ENCODE results near the gene NSUN2.

The NSUN2 gene

DNA sequence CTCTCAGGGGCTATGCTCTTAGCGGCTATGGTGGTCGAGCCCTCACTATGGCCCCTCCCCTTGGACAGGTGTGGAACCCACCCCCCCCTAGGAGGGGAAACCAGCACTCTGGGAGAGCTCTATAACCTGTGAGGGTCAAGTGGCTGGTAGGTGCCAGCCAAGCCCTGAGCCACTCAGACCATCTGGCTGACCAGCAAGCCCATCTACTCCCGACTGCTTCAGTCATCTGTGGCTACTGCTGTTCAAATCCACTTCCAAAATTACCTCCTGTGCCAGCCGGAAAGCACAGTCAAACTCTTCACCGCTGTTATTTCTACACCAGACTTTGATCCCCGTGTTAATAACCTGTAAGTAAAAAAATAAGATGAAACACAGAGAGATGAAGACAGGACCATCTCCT is 28.5 kb downstream of the NSUN2 start:
- DNase-seq (ENCODE audit: low read depth in 2 of 2): no peak

DNA sequence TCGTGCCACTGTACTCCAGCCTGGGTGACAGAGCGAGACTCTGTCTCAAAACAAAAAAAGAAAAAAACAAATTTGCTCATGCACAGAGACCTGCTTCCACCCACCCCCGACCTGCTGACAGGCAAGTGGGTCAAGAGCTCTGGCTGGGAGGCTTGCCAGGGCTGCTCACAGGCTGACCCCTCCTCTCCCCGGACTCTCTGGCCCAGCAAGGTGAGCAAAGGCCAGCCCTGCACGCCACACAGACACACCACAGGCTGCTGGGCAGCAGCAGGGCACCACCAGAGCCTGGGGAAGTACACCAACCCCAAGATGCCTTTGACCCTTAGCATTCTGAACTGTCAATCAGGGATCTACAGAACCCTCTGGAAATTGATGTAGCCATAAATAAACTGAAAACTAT is 29.2 kb downstream of the NSUN2 start:
- no peak for DNase-seq (ENCODE audit: low read depth in 2 of 2)

DNA sequence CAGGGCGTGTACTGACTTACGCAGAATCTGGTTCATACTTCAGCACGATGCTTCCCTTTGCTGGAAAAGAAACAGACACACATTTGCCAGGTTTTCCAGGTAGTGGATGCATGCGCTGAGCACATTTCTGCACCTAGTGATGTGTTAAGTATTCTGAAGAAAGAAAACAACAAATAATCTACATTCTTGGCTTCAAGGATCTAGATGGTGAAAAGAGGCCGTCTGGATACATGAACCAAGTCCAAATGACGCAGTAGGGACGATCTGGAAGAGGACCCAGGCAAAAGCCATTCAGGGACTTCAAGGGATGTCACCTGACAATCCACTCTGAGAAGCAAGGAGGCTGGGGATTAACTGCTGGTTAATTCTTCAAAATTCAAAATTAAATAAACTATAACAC is 30.4 kb downstream of the NSUN2 start:
- DNase-seq (ENCODE audit: low read depth in 2 of 2): no peak

DNA sequence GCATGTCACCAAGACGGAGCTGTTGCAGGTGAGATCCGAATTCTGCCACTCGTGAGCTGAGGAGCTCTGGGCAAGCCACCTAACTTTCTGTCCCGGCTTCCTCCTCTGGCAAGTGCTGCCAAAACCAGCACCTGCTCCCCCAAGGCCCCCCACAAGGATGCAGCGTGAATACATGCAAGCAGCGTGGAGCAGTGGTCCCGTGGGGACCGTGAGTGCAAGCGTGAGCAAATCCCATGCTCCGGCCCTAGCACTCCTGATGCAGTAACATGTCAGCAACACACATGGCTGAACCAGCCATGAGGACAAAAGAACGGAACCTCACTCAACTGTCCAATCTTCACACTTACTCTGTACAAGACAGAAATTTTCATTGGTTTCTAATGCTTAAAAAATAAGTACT is 31.0 kb downstream of the NSUN2 start:
- no peak for DNase-seq (ENCODE audit: low read depth in 2 of 2)

DNA sequence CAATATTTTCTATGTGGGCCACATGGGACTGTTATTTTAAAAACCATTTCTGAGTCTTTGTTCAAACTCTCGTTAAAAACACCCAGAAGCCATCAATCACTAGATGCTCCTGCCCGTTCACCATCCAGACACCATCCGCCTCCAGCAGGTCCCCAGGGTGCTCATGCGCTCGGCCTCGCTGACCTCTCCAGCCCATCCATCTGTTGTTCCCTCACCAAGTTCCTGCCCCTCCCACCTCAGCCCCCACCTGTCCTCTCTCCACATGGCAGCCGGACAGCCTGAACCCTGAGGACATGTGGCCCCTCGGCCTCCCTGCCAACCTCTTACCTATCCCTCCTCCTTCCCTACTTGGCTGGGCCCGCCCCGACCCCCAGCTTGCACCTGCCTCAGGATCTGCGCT is 31.6 kb downstream of the NSUN2 start:
- DNase-seq (ENCODE audit: low read depth in 2 of 2): no peak

DNA sequence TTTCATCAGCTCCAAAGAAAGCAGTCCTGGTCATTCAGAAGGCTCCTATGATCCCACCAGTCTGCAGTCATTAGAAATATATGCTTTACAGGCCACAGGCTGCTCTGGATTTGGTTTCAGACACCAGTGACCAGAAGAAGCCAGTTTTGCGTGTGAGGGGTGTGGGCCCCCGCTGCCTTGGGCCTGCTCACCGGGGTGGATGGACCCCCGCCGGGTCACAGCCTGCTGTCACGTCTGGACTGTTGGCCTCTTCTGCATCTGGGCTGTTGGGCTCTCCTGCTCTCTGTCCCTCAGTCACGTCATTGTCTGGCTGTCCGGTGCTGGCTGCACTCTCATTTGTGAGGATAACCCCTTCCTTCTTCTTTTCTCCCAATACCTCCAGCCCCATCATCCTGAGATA is 33.1 kb downstream of the NSUN2 start:
- no peak for DNase-seq (ENCODE audit: low read depth in 2 of 2)

DNA sequence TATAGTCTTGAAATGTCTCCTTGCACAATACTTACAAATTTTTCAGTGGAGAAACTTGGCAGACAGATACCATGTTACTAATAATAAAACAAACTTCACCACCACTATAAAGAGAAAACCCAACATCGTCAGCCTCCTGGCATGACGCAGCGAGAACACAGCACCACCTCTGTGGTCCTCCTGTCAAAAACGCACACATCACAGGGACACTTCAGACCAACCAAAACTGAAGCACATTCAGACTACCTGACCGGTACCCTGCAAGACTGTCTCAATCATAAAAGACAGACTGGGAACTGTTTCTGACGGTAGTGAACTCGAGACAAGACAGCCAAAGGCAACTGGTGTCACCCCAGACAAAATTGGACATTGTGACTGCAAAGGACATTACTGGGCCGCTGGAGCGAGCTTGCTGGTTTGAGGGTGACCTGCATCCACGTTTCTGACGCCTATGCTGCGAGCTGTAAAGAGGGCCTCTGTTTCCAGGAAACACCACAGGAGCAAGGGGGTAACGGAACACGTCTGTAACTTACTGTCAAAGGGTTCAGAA is 34.4 kb downstream of the NSUN2 start:
- DNase-seq (ENCODE audit: low read depth in 2 of 2): no peak

DNA sequence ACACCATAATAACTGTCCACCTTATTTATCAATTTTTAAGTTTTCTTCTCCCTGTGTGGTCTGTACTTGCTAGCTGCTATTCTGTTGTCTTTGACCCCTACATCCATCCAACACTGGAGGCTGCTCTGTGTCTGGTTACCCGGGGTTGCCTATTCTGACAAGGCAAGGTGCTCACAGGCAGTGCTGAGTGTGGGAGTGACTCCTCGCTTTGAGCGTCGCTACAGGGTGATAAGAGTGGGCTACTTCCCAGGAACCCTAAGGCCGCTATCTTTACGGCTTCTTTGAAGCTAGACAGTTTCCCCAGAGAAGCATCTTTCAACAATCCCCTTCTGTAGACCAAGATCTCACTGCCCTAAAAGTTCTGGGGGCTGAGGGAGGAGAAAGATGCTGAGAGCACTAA is 35.3 kb downstream of the NSUN2 start:
- no peak for DNase-seq (ENCODE audit: low read depth in 2 of 2)

DNA sequence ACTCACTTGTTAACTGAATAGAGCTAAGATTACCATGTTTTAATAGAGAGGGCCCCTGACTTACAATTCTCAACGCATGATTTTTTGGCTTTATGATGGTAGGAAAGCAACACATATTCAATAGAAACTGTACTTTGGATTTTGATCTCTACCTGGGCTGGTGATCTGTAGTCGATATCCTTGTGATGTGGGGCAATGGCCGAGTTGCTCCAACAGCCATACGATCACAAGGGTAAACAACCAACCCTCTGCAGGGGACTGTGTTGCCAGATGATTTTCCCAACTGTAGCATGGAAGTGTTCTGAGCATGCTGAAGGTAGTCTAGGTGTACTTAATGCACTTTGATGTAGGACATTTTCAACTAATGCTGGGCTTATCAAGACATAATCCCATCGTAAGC is 36.5 kb downstream of the NSUN2 start:
- no peak for DNase-seq (ENCODE audit: low read depth in 2 of 2)

DNA sequence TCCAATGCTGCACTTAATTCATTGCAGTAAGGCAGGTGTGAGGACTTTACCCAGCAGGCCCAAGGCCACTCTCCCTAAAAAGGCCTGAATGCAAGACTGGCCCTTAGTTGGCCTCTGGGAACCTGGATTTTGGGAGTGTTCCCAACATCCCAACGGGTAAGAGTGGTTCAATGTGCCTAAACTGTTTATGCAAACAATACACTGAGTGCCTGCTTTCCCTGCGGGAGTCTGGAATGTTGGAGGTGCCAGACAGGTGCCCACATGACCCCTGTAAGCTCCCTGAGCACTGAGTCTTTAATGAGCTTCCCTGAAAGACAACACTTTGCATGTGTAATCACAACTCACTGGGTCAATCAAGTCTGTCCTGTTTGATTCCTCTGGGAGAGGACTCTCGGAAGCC is 37.4 kb downstream of the NSUN2 start:
- DNase-seq (ENCODE audit: low read depth in 2 of 2): no peak

DNA sequence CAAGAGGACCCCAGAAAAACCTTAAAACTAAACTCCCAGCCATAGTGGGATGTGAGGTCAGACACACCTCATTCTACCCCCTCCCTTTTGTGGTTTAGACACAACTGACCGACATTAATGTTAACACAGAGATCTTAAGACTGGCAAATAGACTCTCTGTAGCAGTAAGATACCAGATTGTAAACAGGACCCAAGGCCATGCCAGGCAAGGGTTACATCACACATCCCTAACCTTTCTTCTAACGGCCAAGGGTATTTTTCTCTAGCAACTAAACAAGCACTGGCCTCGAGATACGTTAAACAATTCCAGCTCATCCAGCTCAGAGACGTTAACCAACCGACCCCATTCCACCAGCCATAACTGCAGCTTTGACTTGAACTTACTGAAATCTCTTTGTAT is 38.8 kb downstream of the NSUN2 start:
- DNase-seq (ENCODE audit: low read depth in 2 of 2): no peak

DNA sequence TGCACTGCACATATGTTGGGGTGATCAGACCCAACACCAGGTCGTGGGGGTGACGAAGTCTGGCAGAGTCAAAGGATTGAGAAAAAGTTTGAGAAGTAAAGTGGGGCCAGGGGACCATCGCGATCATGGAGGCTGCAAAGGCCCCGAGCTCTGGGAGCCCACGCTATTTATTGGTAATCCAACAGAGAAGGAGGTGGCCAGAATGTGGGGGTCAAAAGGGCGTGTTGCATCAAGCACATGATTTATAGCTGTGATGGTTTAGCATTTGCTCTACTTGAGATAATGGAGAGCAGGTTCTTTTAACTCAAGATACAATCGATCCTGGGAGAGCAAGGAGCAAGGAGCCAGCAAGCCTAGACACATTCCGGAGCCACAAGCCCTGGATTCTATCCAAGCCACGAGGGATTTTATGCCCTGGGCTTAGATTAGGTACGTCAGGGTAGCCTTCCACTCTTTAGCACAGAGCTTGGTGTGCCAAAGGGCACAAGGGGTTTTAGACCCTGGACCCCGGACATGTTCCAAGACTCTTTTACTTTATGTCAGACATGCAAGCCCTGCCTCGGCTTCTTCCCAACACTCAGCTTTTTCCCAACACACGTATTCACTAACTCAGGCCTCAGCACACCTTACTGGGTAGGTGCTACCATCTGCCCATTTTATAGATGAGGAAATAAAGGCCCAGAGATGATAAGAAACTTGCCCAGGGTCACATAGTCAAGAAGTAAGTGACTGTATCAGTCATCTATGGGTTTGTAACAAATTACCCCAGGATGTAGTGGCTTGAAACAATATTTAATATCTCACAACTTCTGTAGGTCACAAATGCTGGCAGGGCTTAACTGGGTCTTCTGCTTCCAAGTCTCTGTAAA is 39.5 kb downstream of the NSUN2 start:
- no peak for DNase-seq (ENCODE audit: low read depth in 2 of 2)

DNA sequence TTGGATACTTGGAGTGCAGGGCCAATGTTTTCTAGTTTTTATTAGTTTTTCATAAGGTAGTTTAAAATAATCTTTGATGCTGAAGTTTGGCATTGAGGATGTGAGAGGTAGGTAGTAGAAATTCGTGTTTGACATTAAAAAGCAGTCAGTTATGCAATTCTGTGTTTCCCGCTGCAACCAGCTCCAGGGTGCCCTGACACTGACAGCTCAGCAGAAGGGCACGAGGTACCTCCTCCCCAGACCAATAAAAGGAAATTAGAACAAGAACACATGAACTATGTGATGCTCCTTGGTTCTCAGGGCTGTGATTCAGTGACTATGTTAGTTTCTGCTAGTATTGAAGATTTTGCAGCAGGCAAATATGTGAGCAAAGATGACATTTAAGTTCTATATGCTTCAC is 40.2 kb downstream of the NSUN2 start:
- no peak for DNase-seq (ENCODE audit: low read depth in 2 of 2)

DNA sequence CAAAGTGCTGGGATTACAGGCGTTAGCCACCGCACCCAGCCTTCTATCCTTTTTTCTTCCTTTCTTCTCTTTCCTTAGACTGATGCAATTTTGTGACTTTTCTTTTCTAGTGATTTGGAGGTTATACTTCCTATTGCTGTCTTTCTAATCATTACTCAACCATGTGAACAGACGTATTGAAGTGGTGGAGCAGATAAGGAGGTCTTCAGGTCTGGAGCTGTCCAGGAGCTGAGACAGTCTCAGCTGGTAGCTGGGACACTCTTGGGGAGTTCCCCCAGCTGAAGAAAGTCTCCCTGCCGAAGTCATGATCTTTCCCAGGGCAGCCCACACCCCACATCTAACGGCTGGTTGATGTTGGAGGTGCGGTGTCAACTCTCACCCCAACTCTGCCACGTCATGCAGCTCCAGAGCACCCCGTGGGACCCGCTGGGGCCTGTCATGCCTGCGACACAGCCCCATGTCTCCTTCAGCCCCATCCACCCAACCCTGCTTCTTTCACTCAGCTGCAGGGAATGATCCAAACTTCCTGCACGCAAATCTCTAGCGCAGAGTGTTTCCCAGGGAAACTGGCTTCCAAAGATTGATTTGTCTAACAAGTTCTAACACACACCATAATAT is 41.1 kb downstream of the NSUN2 start:
- DNase-seq (ENCODE audit: low read depth in 2 of 2): no peak

DNA sequence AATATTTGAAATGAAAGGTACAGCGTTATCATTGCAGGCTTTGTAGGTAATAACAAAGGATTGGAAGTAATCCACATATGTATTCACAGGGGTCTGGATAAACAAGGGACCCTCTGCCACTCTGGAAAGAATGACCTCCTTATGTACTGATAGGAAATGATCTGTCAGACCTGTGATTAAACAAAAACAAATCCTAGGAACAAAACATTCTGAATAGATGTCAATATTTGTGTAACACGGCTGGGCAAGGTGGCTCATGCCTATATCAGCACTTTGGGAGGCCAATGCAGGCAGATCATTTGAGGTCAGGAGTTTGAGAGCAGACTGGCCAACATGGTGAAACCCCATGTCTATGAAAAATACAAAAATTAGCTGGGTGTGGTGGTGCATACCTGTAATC is 42.3 kb downstream of the NSUN2 start:
- no peak for DNase-seq (ENCODE audit: low read depth in 2 of 2)

DNA sequence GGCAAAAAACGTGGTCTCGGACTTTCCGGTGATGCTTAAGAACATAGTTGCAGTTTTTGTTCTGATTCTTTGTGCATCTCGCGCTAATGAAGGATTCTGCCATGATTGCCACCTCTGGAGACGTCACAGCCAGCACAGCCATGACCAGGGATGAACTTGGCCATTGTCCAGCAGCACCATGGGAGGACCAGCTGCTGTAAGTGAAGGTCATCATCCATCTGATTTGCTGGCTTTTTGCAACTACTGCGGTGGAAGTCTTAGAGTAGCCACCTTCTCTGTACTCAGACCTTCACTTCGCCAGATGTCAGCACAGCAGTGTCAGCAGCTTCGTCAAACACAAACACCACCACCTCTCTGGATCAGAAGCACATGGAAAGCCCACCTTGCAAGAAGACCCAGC is 45.7 kb downstream of the NSUN2 start:
- DNase-seq (ENCODE audit: low read depth in 2 of 2): no peak

DNA sequence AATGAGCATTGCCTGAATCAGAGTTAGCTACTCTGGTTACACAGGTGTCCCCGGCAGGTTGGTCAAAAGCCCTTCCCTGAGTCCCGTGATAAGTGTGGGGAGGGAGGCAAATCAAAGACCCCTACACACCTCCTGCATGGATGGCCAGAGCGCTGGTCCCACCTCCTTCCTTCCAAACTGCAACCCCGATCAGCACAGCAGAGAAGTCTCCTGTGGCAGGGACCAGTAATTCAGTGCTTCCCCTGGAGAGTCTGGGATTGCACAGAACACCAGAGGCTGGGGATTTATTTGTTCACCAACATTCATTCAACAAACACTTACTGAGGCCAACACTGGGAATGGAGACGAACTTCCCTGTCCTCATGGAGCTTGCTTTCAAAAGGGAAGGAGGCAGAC is 46.2 kb downstream of the NSUN2 start:
- DNase-seq (ENCODE audit: low read depth in 2 of 2): no peak

DNA sequence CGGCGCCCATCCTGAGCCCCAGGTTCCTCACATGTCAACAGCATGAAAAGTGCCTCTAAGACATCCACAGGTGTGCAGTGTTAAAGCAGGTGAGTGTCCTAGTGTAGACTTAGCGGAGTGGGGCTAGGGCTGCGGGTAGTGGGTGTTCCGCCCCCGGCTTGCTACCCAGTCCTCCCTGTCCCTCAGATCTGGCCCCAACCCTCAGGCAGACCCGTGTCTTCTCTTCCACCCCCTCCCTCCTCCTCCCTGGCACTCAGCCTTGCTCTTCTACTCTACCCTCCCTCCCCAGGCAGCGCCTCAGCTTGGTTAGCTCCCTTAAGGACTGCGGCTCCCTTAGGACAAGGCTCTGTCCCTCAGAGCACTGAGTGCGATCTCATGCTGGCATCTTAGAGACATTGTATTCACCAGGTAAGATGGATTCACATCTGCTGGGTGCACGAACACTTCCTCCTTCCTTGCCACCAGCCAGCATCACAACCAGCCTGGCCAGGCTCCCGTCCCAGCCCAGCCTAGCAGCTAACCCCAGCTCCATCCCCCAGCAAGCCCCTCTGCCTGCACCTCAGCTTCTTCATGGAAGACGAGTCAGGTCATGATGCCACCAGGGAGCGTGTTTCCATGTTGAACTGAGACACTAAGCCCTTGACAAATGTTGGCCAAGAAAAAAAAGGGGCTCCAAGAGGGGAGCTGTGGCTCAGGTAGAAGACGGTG is 46.8 kb downstream of the NSUN2 start:
- DNase-seq (ENCODE audit: low read depth in 2 of 2): no peak

DNA sequence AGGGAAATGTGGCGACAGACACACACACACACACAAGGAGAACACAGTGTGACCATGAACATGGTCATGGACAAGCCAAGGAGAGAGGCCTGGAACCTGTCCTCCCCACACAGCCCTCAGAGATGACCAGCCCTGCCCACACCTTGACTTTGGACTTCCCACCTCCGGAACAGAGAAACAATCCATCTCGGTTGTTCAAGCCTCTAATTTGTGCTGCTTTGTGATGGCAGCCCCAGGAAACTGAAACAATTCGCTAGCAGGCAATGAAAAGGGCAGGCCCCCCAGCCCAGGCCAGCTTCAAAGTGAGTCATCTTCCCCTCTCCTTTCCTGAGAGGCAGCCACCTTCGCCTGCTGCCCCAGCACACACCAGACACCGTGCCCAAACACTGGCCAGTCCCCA is 47.7 kb downstream of the NSUN2 start:
- DNase-seq (ENCODE audit: low read depth in 2 of 2): no peak

DNA sequence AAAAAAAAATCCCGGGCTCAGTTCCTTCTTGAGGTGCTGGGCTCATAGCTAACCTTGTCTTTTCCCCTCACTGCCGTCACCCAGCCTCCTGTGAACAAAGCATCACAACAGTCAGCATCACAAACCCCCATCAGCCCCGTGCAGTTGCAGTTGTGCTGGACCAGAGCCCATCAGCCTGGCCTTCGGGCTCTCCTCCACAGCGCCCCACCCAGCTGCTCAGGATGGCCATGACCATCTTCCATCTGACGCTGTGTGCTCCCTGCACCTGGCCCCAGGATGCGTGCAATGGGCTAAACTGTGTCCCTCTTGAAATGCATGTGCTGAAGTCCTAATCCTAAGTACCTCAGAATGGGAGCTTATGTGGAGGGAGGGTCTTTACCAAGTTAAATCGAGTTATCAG is 48.1 kb downstream of the NSUN2 start:
- DNase-seq (ENCODE audit: low read depth in 2 of 2): no peak

DNA sequence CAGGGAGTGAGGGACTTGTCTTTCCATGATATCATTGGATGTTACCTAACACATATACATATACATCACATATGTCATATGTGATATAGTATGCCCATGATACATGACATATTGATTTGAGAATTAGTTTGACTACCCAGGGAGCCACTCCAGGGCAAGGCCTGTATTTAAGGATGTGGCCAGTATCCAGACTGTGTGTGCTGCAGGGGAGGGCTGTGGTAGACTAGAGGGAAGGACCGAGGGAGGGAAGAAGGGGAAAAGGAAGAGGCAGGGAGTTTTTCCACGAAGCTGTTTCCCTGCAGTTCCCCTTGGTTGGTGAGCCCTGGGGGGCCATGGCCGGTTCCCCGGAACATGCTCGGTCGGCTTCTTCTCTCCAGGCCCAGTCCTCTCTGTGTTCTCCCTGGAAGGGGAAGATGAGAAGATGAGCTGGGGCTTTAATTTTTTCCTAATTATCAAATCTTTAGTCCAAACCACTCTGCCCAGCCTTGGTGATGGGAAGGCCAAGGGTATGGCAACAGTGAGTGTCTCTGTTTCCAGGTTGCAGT is 48.7 kb downstream of the NSUN2 start:
- no peak for DNase-seq (ENCODE audit: low read depth in 2 of 2)

DNA sequence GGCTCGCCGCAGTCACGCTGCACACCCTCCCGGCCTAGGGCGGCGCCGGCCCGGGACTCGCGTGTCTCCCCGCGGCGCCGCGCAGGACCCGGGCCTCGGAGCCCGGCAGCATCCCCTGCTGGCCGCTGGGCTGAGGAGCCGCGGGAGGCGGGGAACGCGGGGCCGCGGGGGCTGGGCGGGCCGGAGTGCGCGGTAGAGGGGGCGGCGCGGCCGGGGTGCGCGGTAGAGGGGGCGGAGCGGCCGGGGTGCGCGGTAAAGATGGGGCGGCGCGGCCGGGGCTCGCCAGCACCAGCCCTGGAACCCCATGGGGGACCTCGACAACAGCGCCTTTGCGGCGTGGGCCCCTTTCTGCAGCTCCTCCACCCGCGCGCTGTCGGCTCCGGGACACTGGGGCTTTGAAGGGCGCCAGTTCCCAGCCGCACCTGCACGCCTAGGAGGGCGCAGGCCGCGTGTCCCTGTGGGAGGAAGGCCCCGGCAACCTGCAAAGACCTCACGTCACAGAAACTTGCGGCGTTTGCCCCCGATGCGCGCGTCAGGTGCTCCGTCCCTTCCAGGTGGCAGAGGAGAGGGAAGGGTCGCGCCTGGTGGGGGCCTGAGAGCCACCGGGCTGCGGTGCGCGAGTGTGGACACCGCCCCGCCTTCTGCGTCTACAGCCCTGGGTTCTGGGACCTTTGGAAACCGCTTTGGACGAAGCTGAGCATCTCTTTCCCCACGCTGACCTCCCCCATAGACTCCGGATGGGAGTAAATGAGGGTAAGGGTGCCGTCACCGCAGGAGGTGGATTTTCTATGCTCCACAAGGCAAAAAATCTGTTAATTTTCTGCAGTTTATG is 49.6 kb downstream of the NSUN2 start:
- DNase-seq (ENCODE audit: low read depth in 2 of 2): no peak
